Hematopoietic multipotent progenitor cell (in vitro differentiated cells): ENCODE data around the gene P2RX2. TPM values are rescaled to one million over a fixed set of nuclear protein-coding genes. Genes with fewer than 3 reads are reported as not detected.

ENCODE experiments used
- DNase-seq, 3 donors: peaks; one replicate each; pipeline ENCODE4 v3.0.0-alpha.2; 2011 to 2015; ENCODE audit warnings: low read depth in 2 of 3, low spot score in 2 of 3
- total RNA-seq: library from RNA; depleted of rRNA; stranded (reverse); fragments of >200 nt; gene quantifications from one replicate; pipeline ENCODE4 v1.2.3, GENCODE V29; 2012

P2RX2 gene
- total RNA-seq, 1 donor, result not detected

DNA sequence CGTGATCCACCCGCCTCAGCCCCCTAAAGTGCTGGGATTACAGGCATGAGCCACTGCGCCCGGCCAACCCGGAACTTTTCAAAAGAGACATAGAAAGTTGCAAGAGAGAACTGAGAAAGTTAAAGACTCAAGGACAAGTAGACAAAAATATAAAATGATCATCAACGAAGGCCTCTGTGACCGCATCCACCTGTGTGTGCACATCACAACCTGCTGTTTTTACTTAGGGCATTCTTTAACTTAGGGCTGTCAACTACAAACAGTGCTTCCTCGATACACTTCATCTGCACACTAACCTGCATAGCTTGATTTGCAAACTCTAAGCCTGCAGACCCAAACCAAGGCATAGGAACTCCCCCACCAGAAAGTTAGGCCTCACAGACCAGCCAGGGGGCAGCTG lies 14.8 kb downstream of the P2RX2 start:
- DNase-seq, result no peak

DNA sequence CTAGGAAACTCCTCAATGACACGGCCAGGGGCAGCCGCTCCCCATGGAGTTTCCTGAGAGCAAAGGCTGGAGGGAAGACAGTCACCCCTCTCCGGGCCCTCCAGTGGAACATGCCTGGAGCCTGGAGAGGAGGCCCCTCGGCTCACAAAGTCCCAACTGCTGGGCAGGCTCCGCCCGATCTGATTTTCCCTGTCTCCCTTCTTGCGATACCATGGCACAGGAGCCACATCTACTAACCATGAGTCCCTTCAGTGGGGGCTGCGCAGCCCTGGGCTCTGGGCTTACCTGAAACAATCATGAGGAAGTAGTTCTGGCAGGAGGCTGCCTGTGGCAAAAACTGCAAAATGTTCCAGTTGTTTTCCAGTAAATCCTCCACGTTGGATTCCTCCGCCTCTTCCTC lies 15.3 kb downstream of the P2RX2 start:
- no peak for DNase-seq

DNA sequence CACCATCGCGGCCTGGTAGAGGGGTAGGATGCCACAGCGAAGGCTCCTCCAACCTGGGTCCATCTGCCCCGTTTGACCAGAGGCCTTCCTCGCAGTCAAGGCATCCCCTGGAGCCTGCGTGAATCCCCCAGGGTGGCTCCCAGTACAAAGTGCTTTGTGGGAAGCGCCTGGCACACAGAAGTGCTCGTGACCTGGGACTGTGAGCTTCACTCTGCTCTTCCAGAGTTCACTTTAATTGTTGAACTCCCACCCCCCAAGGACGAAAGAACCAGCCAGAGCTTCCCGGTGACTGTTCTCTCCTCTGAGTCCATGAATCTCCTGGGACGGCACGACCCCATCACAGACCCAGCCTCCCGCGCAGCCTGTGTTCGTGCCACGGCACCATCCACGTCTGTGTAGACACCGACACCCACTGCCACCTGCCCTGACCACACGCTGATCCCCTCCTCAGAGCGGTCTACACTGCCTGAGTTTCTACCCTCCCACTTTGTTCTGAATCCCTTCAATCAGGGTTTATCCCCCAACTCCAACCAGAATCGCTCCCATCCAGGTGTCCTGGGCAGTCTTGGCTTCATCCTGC lies 15.9 kb downstream of the P2RX2 start:
- DNase-seq, result no peak

DNA sequence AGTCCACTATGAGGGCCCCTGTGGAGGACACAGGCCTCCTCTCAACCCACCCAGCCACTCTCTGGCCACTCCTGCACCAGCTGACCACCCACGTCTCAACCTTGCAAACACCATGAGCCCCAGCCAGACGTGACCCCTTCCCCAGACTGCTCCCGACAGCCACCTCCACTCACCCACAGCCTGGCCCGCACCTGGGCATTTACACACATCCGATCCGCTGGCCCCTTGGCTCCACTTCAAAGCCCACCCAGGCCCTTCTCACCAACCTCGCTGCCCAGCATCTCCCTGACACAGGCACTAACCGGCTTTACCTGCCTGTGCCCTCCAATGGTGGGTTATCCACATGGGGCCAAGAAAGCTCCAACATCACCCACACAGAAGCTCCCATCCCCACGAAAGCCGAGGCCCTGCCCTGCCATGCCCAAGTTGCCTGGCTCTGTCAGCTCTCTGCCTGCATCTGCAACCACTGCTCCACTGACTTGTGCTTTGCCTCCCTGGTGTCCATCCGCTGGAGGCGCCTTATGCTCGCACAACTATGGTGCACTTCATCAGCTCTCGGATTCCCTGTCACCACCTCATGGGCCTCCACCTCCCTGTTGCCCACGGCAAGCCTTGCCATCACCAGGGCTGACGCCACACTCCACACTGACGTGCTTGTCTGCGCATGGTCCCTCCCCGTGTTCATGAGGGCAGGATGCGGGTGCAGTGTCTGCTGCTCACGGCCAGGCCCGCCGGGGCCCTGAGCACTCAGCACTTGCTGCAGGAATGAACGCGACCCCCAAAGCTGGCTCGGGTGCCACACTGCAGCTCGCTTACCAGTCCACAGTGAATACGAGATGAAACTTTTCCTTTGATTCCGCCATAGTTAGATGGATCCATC lies 16.7 kb downstream of the P2RX2 start:
- DNase-seq, result no peak

DNA sequence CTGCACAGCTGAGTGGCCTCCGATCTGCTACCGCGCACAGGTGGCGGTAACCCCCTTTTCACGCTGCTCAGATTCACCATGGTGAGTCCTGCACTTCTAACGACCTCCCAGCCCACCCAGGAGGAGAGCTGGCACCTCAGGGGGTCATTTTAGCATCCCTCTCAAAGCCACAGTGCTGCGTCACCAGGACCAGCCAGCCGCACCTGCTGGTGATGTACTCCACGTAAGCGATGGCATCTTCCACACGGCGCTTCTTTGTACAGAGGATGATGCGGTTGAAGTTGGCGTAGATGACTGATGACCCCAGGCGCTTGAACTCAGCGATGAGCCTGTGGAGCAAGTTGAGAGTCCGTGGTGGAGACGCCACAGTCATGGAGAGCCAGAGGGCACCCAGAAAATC lies 19.2 kb downstream of the P2RX2 start:
- no peak for DNase-seq

DNA sequence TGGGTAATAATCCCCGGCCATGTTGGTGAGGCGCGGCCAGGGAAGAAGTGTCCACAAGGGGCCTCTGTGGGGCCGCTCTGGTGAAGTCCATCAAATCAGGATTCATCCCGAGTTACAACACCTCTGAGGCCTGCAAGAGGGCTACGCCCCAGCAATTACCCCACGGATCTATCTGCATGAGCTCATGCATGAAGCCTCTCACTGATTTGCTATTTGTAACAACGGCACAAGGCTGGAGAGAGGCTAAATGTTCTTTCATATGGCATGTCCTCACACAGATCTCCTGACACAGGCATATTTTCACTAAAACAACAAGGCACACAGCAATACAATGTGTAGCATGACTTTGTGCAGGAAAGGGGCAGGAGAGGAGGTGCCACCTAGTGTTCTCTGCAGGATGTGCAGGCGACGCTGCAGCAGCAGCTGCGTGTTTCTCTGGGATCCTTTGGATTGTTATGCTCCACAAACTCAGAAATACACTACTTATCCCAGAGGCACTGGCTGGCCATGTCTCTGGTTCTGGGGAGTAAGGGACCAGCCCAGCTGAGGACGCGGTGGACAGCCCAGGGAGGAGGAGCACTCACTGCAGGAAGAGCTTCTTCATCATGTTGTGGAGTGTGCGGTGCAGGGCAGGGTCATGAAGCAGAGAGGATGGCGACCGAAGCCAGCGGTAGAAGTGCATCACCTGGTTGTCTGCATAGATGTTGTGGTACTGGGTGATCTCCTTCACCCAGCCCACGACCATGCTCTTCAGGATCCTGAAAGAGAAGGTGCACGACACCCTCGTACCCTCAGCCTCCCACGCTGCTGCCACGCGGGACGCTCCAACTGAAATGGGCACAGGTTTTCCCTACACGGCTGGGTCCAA lies 20.2 kb downstream of the P2RX2 start:
- DNase-seq, result peak in 1 of 3 donors; percentile 39

DNA sequence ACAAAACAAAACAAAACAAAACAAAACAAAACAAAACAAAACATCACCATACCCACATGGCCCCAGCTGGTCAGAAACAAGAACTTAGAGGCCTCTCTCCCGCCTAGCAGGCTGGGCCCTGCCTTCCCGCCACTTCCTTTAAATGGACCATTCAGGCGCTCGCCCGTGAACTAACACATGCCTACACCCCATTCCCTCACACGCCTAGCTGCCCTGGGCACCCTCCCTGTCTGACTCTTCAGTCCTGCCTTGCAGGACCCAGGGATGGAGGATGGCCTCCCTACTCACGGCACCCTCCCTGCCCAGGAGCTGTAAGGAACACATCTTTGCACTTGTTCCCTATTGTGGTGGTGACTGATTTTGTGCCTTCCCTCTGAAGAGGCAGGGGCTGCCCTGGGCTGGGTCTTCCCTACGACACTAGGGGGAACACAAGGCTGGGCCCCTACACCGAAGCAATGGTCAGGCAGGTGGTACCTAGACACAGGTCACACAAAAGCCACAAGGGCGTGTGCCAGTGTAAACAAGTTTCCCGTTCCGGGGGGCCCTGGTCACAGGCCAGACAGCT lies 21.5 kb downstream of the P2RX2 start:
- DNase-seq, result no peak

DNA sequence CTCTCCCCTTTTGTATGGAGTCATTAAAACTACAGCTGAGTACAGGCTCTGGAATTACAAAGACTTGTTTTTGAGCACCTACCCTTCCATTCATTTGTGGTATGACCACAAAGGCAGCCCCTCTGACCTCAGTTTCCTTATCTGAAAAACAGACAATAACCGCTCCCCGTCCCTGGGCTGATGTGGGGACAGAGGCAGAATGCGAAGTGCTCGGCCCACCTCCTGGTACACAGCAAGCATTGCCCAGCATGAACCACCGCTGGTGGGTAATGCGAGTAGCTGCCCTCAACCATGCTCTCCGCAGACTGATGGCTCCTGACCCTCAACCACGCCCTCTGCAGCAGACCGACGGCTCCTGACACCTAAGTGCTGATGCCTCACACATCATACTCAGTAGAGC lies 22.4 kb downstream of the P2RX2 start:
- DNase-seq, result no peak

DNA sequence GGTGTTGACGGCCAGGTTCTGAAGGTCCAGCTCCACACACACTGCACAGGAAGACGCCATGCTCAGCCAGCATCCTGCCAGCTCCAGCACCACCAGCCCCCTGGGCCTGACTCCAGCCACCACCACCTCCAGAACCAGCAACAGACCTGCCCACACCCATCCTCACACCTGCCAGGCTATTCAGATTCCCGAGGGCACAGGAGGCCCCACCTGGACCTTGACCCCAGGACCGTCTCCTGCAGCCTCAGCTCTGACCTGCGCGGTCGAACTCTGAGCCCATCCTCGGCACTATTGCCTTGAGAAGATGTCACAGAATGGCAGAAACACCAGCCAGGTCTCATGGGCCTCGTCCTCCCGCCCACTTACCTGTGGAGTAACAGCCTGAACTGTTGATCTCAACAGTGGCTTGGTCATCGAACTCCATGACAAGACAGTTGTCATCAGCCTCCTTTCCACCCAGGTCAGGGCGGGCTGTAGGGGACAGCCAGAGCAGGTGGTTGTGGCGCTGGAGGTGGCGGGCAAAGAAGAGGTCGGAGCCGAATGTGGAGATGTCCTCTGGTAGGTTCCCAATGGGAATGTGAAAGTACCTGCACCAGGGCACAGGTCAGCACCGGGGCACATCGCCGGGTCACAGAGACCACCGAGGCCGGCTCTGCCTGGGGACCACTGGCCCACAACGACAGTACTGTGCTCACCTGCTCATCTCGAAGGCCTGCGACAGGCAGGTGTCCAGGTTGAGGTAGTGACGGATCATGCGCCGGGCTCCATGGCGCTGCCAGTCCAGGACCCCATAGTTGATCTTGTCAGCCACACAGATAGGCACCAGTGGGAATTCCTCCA lies 23.5 kb downstream of the P2RX2 start:
- DNase-seq, result no peak

DNA sequence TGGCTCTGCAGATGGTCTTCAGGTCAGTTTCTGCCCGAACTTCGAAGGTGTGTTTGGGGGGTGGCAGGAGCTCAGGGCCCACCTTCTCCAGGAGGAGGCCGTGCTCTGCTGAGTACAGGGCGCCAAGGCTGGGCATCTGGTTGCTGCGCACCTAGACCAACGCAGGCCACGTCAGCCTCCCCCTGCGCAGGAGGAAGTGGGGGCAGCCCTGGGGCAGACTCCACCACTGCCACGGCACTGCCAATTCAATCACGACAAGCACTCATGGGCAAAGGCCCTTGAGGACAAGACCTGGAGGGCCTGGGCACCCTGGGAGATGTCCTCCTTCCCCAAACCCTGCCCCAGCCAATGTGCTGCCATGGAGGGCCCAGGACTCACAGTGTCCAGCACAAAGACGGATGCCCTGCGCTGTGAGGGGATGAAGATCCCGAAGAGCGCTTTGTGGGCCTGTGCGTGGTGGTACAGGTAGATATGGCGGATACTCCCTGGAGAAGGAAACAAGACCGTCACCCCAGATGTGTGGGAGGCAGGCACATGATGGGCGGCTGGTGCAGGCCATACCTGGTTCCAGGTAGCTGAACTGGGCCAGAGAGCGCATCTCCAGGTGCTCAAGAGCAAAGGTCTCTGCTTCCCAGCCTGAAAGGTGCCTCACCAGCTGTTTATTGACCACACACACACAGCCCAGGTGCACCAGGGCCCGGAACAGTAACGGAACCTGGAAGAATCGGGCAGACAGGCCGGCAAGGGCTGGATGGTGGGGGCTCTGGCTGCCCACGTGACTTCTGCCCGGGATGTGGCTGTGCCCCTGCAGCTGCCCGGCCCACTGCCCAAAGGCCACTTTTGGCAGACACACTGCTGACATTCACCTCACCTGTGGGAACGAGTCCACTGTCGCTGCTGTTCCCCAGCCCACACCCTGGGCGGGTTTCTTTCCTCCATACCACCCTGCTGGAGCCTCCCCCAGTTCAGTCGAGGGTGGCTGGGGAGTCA lies 24.6 kb downstream of the P2RX2 start:
- no peak for DNase-seq

DNA sequence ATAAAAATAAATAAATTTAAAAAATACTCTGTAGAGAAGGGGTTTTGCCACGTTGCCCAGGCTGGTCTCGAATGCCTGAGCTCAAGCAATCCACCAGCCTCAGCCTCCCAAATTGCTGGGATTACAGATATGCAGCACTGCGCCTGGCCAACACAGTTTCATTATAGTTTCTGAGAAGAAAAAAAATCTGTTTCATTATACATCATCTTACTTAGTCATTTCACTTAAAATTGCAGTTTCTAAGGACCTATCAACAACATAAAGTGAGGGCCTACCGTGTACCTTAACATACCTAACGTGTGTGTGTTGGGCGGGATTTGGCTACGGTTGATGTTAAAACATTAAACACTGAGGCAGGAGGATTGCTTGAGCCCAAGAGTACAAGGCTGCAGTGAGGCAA lies 28.3 kb downstream of the P2RX2 start:
- no peak for DNase-seq

DNA sequence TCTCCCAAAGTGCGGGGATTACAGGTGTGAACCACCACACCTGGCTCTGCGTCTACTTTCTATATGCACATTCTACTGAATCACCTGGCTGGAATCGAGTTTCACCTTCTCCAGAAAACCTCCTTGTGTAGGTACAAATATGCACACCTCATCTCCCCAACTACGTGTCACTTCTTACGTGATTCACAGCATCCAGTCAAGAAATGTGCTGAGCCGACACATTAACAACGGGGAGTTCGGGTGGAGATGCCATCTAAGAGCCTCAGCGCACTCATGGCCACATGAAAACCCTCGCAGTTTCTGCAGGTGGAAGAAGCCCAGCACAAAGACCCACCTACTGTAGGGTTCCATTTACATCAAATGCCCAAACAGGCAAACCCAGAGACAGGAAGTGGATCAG lies 29.3 kb downstream of the P2RX2 start:
- DNase-seq, result no peak

DNA sequence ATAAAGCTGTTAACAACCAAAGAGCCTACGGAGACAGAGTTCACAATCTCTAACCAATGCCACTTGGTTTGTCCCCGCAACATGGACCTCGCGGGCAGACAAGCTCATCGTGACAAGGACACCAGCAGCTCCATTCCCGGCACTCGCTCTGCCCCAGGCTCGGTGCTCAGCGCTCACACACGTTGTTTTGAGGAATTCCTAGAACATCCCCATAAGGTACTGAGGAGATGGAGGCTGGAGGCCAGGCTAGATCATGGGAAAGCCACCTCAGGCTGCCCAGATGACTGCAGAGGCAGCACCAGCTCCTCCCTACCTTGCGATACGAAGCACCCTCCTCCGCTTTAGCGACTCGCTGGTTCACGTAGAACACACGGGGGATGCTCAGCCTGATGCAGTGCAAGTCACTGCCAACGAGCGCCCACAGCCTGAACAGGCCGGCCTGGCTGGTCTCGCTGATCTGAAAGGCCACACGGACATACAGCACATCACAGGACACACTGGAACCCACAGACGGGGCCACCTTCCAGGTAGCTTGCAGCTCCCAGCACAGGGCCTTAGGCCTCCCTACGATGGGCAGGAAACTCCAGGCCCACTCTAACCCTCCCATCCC lies 30.1 kb downstream of the P2RX2 start:
- DNase-seq, result no peak

DNA sequence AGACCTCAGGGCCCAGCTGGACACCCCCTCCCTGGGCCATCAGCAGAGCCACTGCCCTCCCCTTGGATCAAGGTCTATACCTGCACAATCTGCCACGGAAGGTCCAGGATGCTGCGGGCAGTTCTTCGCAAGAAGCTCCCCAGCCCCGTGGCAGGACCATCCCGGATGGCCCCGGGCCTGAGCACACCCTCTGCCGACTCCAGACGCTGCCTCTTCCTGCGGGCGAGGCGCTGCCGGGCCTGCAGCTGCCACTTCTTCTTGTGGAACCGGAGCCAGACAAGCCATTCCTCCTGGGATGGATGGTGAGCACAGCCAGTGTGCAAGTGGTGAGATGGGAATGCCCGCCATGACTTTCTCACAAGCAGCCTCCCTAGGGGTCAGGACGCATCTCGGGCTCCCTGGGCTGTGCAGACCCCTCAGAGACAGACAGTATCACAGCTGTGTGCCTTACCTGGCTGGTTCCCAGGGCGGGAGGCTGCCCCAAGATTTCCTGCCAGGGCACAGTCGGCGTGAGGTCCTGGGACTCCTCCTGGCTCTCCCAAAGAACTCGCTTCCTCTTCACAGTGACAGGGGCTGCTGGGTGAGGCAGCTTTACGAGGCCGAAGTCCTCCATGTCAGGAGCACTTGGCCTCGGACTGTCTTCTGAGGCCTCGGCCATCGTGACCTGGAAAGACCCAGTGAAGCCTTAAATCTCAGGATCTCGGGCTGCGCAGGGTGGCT lies 30.8 kb downstream of the P2RX2 start:
- no peak for DNase-seq

DNA sequence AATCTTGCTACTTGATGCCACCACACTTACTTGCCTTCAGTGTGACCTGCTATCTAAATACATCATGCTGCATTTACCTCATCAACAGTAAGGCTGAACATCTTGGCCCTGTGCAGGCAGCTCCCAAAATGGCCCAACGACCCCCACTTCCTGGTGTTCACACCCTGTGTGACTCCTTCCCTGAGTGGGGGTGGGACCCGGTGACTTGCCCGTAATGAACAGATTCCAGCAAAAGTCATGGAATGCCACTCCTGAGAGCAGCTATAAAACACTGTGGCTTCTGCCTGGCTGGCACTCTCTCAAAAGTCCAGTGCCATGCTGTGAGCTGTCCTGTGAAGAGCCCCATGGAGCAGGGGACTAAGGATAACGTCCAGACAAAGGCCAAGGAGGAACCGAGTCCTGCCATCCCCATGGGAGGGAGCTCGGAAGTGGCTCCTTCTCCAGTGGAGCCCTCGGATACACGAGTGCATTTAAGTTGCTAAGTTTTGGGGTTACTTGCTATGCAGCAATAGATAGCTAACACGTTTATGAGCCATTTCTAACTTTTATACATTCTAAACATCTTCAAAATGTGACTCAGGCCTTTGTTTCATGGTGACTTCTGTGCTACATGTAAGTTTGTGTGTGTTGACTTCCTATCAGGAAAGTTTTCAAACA lies 33.0 kb downstream of the P2RX2 start:
- no peak for DNase-seq

DNA sequence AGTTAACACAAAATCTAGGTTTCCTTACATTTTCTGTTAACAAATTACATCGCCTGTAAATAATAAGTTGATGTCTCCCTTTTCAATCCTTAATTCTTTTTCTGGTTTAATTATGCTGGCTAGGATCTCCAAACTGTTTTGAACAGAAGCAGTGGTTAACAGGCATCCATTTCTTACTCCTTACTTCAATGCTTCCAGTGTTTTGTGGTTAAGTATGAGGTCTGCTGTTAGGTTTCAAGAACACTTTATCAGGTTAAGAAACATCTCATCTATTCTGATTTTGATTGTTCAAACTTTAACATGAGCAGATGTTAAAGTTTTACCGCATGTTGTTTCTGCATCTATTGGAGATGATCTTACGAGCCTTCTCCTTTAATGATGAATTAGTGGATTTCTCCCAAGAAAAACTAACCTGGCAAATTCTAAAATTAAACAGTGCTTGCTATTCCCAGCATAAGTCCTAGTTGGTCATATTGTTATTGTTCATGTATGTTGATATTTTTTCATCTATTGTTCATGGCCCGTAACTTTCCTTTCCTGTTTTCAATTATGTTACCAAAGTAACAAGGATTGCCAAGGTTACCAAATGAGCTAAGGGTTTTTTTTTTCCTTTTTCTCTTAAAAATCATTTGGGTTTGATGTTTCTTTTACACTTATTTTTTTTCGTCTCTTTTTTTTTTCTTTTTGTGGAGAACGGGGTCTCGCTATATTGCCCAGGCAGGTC lies 35.2 kb downstream of the P2RX2 start:
- DNase-seq, result no peak
